ENCODE data around the gene TRPC4. TPM values are rescaled to one million over a fixed set of nuclear protein-coding genes. Genes with fewer than 3 reads are reported as not detected.

The TRPC4 gene
- total RNA-seq, 2 experiments from 2014 or later = not detected

DNA sequence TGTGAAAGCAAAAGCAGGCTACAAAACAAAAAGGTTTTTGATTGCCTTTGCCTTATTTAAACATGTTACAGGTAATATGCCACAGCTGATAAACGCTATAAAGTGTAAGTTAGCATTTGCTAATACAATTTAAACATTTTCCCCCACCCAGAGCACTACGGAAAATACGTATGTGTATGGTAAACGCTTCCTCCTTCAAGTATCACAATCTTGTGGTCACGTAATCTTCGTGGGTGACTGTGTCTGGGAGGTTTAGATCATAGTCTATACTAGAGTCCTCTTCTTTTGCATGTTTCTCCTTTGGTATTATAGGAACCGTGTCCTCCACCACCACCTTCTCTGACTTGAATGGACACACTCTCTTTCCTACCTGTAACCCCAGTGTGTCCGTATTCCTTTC lies 232.9 kb downstream of the TRPC4 start:
- no peak for TF ChIP-seq EZH2phosphoT487 (IDR thresholded peaks at IDR 0.05; ENCODE audit: borderline replicate concordance, low read depth, low read length)
- TF ChIP-seq, protein P1, sequence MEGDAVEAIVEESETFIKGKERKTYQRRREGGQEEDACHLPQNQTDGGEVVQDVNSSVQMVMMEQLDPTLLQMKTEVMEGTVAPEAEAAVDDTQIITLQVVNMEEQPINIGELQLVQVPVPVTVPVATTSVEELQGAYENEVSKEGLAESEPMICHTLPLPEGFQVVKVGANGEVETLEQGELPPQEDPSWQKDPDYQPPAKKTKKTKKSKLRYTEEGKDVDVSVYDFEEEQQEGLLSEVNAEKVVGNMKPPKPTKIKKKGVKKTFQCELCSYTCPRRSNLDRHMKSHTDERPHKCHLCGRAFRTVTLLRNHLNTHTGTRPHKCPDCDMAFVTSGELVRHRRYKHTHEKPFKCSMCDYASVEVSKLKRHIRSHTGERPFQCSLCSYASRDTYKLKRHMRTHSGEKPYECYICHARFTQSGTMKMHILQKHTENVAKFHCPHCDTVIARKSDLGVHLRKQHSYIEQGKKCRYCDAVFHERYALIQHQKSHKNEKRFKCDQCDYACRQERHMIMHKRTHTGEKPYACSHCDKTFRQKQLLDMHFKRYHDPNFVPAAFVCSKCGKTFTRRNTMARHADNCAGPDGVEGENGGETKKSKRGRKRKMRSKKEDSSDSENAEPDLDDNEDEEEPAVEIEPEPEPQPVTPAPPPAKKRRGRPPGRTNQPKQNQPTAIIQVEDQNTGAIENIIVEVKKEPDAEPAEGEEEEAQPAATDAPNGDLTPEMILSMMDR (conservative IDR thresholded peaks at IDR 0.05; ENCODE audit: low read length) = no peak
- POLR2A ChIA-PET = no interaction called here

DNA sequence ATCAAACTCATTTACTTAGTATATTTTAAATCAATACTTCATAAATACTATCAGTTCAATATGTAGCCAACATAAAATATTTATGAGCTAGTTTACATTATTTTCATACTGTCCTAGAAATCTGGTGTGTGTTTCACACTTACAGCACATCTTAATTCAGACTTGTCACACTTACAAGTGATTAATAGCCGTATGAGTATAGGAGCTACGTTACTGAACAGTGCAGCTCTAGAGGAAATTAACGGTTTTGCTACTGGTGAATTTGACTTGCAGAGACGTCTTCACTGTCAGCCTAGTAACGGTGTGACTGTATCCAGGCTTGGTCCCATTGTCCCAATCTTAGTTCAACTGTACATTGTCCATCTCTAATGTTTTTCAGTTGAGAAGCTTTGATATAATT lies 237.3 kb downstream of the TRPC4 start:
- H3K9me2 ChIP-seq (ENCODE audit: insufficient read depth, low read length) = no peaks in the 10 kb centered on the region
- no peaks in the 10 kb centered on the region for H3K36me3 ChIP-seq (ENCODE audit: insufficient read depth, low read length)
- ChIA-PET CTCF (ENCODE audit: unreplicated experiment) (no interaction called here), POLR2A (interaction anchor here (1.0 to 1.8 kb wide), 4 partner anchors 10 to 402 kb away, joined by 3 to 6 read pairs (median 3); no protein-coding TSS in a partner anchor)
- H3K27ac ChIP-seq (ENCODE audit: low read depth, low read length, poor library complexity, severe bottlenecking) = no peak overlapping the region
- H3K4me1 ChIP-seq (ENCODE audit: insufficient read depth, low read length, poor library complexity, severe bottlenecking) = no peaks in the 10 kb centered on the region
- TF ChIP-seq EZH2phosphoT487 (IDR thresholded peaks at IDR 0.05; ENCODE audit: borderline replicate concordance, low read depth, low read length) = no peak
- TF ChIP-seq, protein P1 (conservative IDR thresholded peaks at IDR 0.05; ENCODE audit: low read length) = no peak
- H2AFZ ChIP-seq (ENCODE audit: low read length) = no peak overlapping the region
- H3K4me3 ChIP-seq (ENCODE audit: low read depth, low read length, poor library complexity, severe bottlenecking) = no peak overlapping the region
- no peak overlapping the region for H3K4me2 ChIP-seq (ENCODE audit: low read length)
- intact Hi-C loops (cut with micrococcal nuclease; ENCODE audit: unreplicated experiment) = no loop called here
- no peaks in the 10 kb centered on the region for H3K9me3 ChIP-seq (ENCODE audit: low read length)
- no peaks in the 10 kb centered on the region for H3K79me2 ChIP-seq (ENCODE audit: insufficient read depth, low read depth, low read length)
- BruUV-seq (replicated peaks) = no TSS peak
- H4K20me1 ChIP-seq (ENCODE audit: insufficient read depth, low read length) = no peaks in the 10 kb centered on the region
- no peak for DNase-seq (ENCODE audit: low spot score)

More for the DNA sequence above, 232.9 kb downstream of the TRPC4 start:
- Histone ChIP-seq H4K20me1 (ENCODE audit: insufficient read depth, low read length) (no peaks in the 10 kb centered on the region), H2AFZ (ENCODE audit: low read length) (no peak overlapping the region), H3K27ac (ENCODE audit: low read depth, low read length, poor library complexity, severe bottlenecking) (no peak overlapping the region), H3K9me3 (ENCODE audit: low read length) (no peaks in the 10 kb centered on the region), H3K36me3 (ENCODE audit: insufficient read depth, low read length) (no peaks in the 10 kb centered on the region), H3K4me3 (ENCODE audit: low read depth, low read length, poor library complexity, severe bottlenecking) (no peak overlapping the region), H3K4me2 (ENCODE audit: low read length) (no peak overlapping the region), H3K4me1 (ENCODE audit: insufficient read depth, low read length, poor library complexity, severe bottlenecking) (no peaks in the 10 kb centered on the region), H3K9me2 (ENCODE audit: insufficient read depth, low read length) (no peaks in the 10 kb centered on the region), H3K79me2 (ENCODE audit: insufficient read depth, low read depth, low read length) (no peaks in the 10 kb centered on the region)
- no peak for DNase-seq (ENCODE audit: low spot score)
- intact Hi-C loops (cut with micrococcal nuclease; ENCODE audit: unreplicated experiment) = no loop called here
- CTCF ChIA-PET (ENCODE audit: unreplicated experiment) = no interaction called here
- no TSS peak for BruUV-seq (replicated peaks)

DNA sequence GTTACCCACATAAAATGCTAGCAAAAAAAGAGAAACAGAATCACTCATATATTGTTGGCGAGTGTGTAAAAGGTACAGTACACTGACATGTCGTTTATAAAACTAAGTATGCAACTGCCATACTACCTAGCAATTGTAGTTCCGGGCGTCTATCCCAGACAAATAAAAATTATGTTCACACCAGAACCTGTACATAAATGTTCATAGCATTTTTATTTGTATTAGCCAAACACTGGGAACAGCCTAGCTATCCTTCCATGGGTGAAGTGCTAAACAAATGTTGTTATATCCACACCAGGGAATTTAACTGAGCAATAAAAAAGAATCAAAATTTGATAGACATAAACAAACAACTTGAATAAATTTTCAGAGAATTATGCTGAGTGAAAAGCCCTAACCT lies 242.1 kb downstream of the TRPC4 start:
- Histone ChIP-seq H2AFZ (ENCODE audit: low read length) (no peak overlapping the region), H3K36me3 (ENCODE audit: insufficient read depth, low read length) (no peaks in the 10 kb centered on the region), H3K4me3 (ENCODE audit: low read depth, low read length, poor library complexity, severe bottlenecking) (no peak overlapping the region), H3K9me2 (ENCODE audit: insufficient read depth, low read length) (no peaks in the 10 kb centered on the region), H3K4me1 (ENCODE audit: insufficient read depth, low read length, poor library complexity, severe bottlenecking) (no peaks in the 10 kb centered on the region), H3K27ac (ENCODE audit: low read depth, low read length, poor library complexity, severe bottlenecking) (no peak overlapping the region), H4K20me1 (ENCODE audit: insufficient read depth, low read length) (no peaks in the 10 kb centered on the region), H3K9me3 (ENCODE audit: low read length) (no peaks in the 10 kb centered on the region), H3K79me2 (ENCODE audit: insufficient read depth, low read depth, low read length) (no peaks in the 10 kb centered on the region), H3K4me2 (ENCODE audit: low read length) (no peak overlapping the region)
- POLR2A ChIA-PET = no interaction called here
- DNase-seq (ENCODE audit: low spot score) = no peak
- TF ChIP-seq EZH2phosphoT487 (IDR thresholded peaks at IDR 0.05; ENCODE audit: borderline replicate concordance, low read depth, low read length) = no peak
- TF ChIP-seq, protein P1 (conservative IDR thresholded peaks at IDR 0.05; ENCODE audit: low read length) = no peak
- intact Hi-C loops (cut with micrococcal nuclease; ENCODE audit: unreplicated experiment) = no loop called here
- CTCF ChIA-PET (ENCODE audit: unreplicated experiment) = no interaction called here
- BruUV-seq (replicated peaks) = no TSS peak

All from OCI-LY7 (cell line).